ENCODE data around the gene GTF2H4. TPM values are rescaled to one million over a fixed set of nuclear protein-coding genes. Genes with fewer than 3 reads are reported as not detected.
A peak's percentile ranks its signal among the peaks of the same experiment; 100 is the strongest.

The GTF2H4 gene
- total and polyA plus RNA-seq, 3 experiments from 2014 or later: 7.5 to 55.3 (median 48.2) TPM

- POLR2A ChIA-PET: no interaction called here
- peaks cover 18 to 30% (median 19%) of the 10 kb centered on the region in 3 donors for H3K4me1 Mint-ChIP-seq
These were observed 28.2 kb upstream of the GTF2H4 start for GRCh38 chr6:30879684-30880427.

GRCh38 chr6:30880698-30881252, 27.2 kb upstream of the GTF2H4 start:
- no peaks in the 10 kb centered on the region for H3K9me3 Mint-ChIP-seq
- H3K36me3 ChIP-seq (ENCODE audit: insufficient read depth, low read length): no peaks in the 10 kb centered on the region
- CTCF ChIA-PET: interaction anchor here (0.6 to 12.3 kb wide), 4 partner anchors 47 to 202 kb away, joined by 3 to 148 read pairs (median 5); no protein-coding TSS in a partner anchor
- H3K9me3 ChIP-seq (ENCODE audit: low read length): no peaks in the 10 kb centered on the region
- DNase-seq: no peak
- peak overlapping the region in 3 of 8 donors; percentile 18 to 29 (median 22) for H3K27ac Mint-ChIP-seq
- no peak overlapping the region for H3K27ac ChIP-seq (ENCODE audit: low read depth, low read length)
- H3K36me3 Mint-ChIP-seq: no peaks in the 10 kb centered on the region
- no peaks in the 10 kb centered on the region for H3K27me3 ChIP-seq (ENCODE audit: insufficient read depth, low read length, poor library complexity, severe bottlenecking)
- H3K27me3 Mint-ChIP-seq: peaks cover 0 to 7% of the 10 kb centered on the region in 2 donors
- H3K4me1 Mint-ChIP-seq: peaks cover 27 to 40% (median 28%) of the 10 kb centered on the region in 3 donors
- POLR2A ChIA-PET: no interaction called here
- H3K4me3 Mint-ChIP-seq: peak overlapping the region in 1 of 7 donors; percentile 57
- peaks cover 35% of the 10 kb centered on the region for H3K4me1 ChIP-seq (ENCODE audit: insufficient read depth, low read length)
- H3K4me3 ChIP-seq (ENCODE audit: low read length): no peak overlapping the region

More at GRCh38 chr6:30879684-30880427, 28.2 kb upstream of the GTF2H4 start:
- H3K27ac Mint-ChIP-seq: peak overlapping the region in 5 of 8 donors; percentile 3 to 58 (median 15)
- H3K9me3 Mint-ChIP-seq: no peaks in the 10 kb centered on the region
- Histone ChIP-seq H3K4me1 (ENCODE audit: insufficient read depth, low read length) (peaks cover 26% of the 10 kb centered on the region), H3K9me3 (ENCODE audit: low read length) (no peaks in the 10 kb centered on the region), H3K4me3 (ENCODE audit: low read length) (no peak overlapping the region), H3K27me3 (ENCODE audit: insufficient read depth, low read length, poor library complexity, severe bottlenecking) (no peaks in the 10 kb centered on the region), H3K36me3 (ENCODE audit: insufficient read depth, low read length) (no peaks in the 10 kb centered on the region), H3K27ac (ENCODE audit: low read depth, low read length) (no peak overlapping the region)
- CTCF ChIA-PET: interaction anchor here (0.7 to 12.3 kb wide), 7 partner anchors 16 to 1060 kb away, joined by 3 to 148 read pairs (median 4); no protein-coding TSS in a partner anchor
- no peaks in the 10 kb centered on the region for H3K36me3 Mint-ChIP-seq
- peaks cover 0 to 3% of the 10 kb centered on the region in 2 donors for H3K27me3 Mint-ChIP-seq
- H3K4me3 Mint-ChIP-seq: peak overlapping the region in 1 of 7 donors; percentile 57
- no peak for DNase-seq

- no peak overlapping the region for H3K4me3 ChIP-seq (ENCODE audit: low read length)
- Mint-ChIP-seq H3K36me3 (peaks cover 0 to 1% (median 0%) of the 10 kb centered on the region in 3 donors), H3K27ac (peak overlapping the region in 6 of 8 donors; percentile 1 to 93 (median 58)), H3K27me3 (peaks cover 0 to 7% of the 10 kb centered on the region in 2 donors), H3K9me3 (no peaks in the 10 kb centered on the region), H3K4me3 (peak overlapping the region in 5 of 7 donors; percentile 26 to 57 (median 37)), H3K4me1 (peaks cover 32 to 48% (median 37%) of the 10 kb centered on the region in 3 donors)
- no peaks in the 10 kb centered on the region for H3K27me3 ChIP-seq (ENCODE audit: insufficient read depth, low read length, poor library complexity, severe bottlenecking)
- no peak overlapping the region for H3K27ac ChIP-seq (ENCODE audit: low read depth, low read length)
- H3K4me1 ChIP-seq (ENCODE audit: insufficient read depth, low read length): peaks cover 43% of the 10 kb centered on the region
- no peaks in the 10 kb centered on the region for H3K36me3 ChIP-seq (ENCODE audit: insufficient read depth, low read length)
- ChIA-PET POLR2A (no interaction called here), CTCF (interaction anchor here (0.7 to 12.3 kb wide), 5 partner anchors 48 to 203 kb away, joined by 3 to 148 read pairs (median 3); no protein-coding TSS in a partner anchor)
- DNase-seq: no peak
- H3K9me3 ChIP-seq (ENCODE audit: low read length): no peaks in the 10 kb centered on the region
These were observed 26.4 kb upstream of the GTF2H4 start for GRCh38 chr6:30881392-30882203.

- no peaks in the 10 kb centered on the region for H3K27me3 ChIP-seq (ENCODE audit: insufficient read depth, low read length, poor library complexity, severe bottlenecking)
- ChIA-PET POLR2A (no interaction called here), CTCF (interaction anchor here (0.8 to 12.3 kb wide), 2 partner anchors 57 to 197 kb away, joined by 3 to 148 read pairs; no protein-coding TSS in a partner anchor)
- DNase-seq: no peak
- H3K4me3 Mint-ChIP-seq: peak overlapping the region in 1 of 7 donors; percentile 57
- peak overlapping the region in 3 of 8 donors; percentile 56 to 95 (median 57) for H3K27ac Mint-ChIP-seq
- no peaks in the 10 kb centered on the region for H3K9me3 Mint-ChIP-seq
- H3K27me3 Mint-ChIP-seq: peaks cover 0 to 7% of the 10 kb centered on the region in 2 donors
- peaks cover 44% of the 10 kb centered on the region for H3K4me1 ChIP-seq (ENCODE audit: insufficient read depth, low read length)
- H3K36me3 Mint-ChIP-seq: peaks cover 0 to 2% (median 0%) of the 10 kb centered on the region in 3 donors
- H3K9me3 ChIP-seq (ENCODE audit: low read length): no peaks in the 10 kb centered on the region
- no peaks in the 10 kb centered on the region for H3K36me3 ChIP-seq (ENCODE audit: insufficient read depth, low read length)
- no peak overlapping the region for H3K4me3 ChIP-seq (ENCODE audit: low read length)
- H3K4me1 Mint-ChIP-seq: peaks cover 30 to 49% (median 34%) of the 10 kb centered on the region in 3 donors
- H3K27ac ChIP-seq (ENCODE audit: low read depth, low read length): no peak overlapping the region
These were observed 25.7 kb upstream of the GTF2H4 start for GRCh38 chr6:30882204-30882758.

- peaks cover 26 to 42% (median 28%) of the 10 kb centered on the region in 3 donors for H3K4me1 Mint-ChIP-seq
- H3K36me3 ChIP-seq (ENCODE audit: insufficient read depth, low read length): no peaks in the 10 kb centered on the region
- H3K9me3 ChIP-seq (ENCODE audit: low read length): no peaks in the 10 kb centered on the region
- DNase-seq: peak in 1 of 5 donors; percentile 42
- no peaks in the 10 kb centered on the region for H3K27me3 ChIP-seq (ENCODE audit: insufficient read depth, low read length, poor library complexity, severe bottlenecking)
- H3K4me3 Mint-ChIP-seq: peak overlapping the region; percentile 69 to 91 (median 76)
- peaks cover 0 to 2% (median 0%) of the 10 kb centered on the region in 3 donors for H3K36me3 Mint-ChIP-seq
- ChIA-PET POLR2A (interaction anchor here (0.8 kb wide), 1 partner anchor 145 kb away, joined by 3 read pairs; no protein-coding TSS in a partner anchor), CTCF (interaction anchor here (1.3 to 12.3 kb wide), 2 partner anchors 57 to 197 kb away, joined by 5 to 148 read pairs; no protein-coding TSS in a partner anchor)
- peak overlapping the region; percentile 60 for H3K27ac ChIP-seq (ENCODE audit: low read depth, low read length)
- peak overlapping the region in 7 of 8 donors; percentile 41 to 95 (median 75) for H3K27ac Mint-ChIP-seq
- H3K4me1 ChIP-seq (ENCODE audit: insufficient read depth, low read length): peaks cover 37% of the 10 kb centered on the region
- peaks cover 0 to 7% of the 10 kb centered on the region in 2 donors for H3K27me3 Mint-ChIP-seq
- H3K4me3 ChIP-seq (ENCODE audit: low read length): no peak overlapping the region
- no peaks in the 10 kb centered on the region for H3K9me3 Mint-ChIP-seq
These were observed 25.0 kb upstream of the GTF2H4 start for GRCh38 chr6:30882759-30883684.

- Histone ChIP-seq H3K9me3 (ENCODE audit: low read length) (no peaks in the 10 kb centered on the region), H3K4me1 (ENCODE audit: insufficient read depth, low read length) (peaks cover 34% of the 10 kb centered on the region), H3K27me3 (ENCODE audit: insufficient read depth, low read length, poor library complexity, severe bottlenecking) (no peaks in the 10 kb centered on the region), H3K36me3 (ENCODE audit: insufficient read depth, low read length) (no peaks in the 10 kb centered on the region), H3K27ac (ENCODE audit: low read depth, low read length) (peak within 1 kb of the TSS; percentile 76), H3K4me3 (ENCODE audit: low read length) (peak within 1 kb of the TSS; percentile 62)
- H3K27ac Mint-ChIP-seq: peak within 1 kb of the TSS in 7 of 8 donors; percentile 12 to 92 (median 73)
- H3K36me3 Mint-ChIP-seq: peaks cover 0 to 2% (median 2%) of the 10 kb centered on the region in 3 donors
- peak within 1 kb of the TSS; percentile 72 to 95 (median 85) for H3K4me3 Mint-ChIP-seq
- peak; percentile 32 to 65 (median 43) for DNase-seq
- POLR2A ChIA-PET: interaction anchor here (0.5 to 1.1 kb wide), 6 partner anchors 33 to 390 kb away, joined by 3 to 5 read pairs (median 4); partner anchors contain the start of gene FLOT1
- no peaks in the 10 kb centered on the region for H3K9me3 Mint-ChIP-seq
- CTCF ChIA-PET: interaction anchor here (0.9 to 12.3 kb wide), 5 partner anchors 58 to 196 kb away, joined by 3 to 148 read pairs (median 4); partner anchors contain the start of gene IER3
- peaks cover 26 to 34% (median 28%) of the 10 kb centered on the region in 3 donors for H3K4me1 Mint-ChIP-seq
- H3K27me3 Mint-ChIP-seq: peaks cover 0 to 7% of the 10 kb centered on the region in 2 donors
These were observed 24.1 kb upstream of the GTF2H4 start, which contains the start of gene DDR1 for GRCh38 chr6:30883685-30884520. TSS of gene DDR1 (plus strand) at chr6:30884519. CDS start at chr6:30888730, 4,211 bp downstream.
